ENCODE measurements around the gene DMRT1.

The DMRT1 gene

GRCh38 chr9:926976-927375 is 85.5 kb downstream of the DMRT1 start:
- DNase-seq = no peak

DNA sequence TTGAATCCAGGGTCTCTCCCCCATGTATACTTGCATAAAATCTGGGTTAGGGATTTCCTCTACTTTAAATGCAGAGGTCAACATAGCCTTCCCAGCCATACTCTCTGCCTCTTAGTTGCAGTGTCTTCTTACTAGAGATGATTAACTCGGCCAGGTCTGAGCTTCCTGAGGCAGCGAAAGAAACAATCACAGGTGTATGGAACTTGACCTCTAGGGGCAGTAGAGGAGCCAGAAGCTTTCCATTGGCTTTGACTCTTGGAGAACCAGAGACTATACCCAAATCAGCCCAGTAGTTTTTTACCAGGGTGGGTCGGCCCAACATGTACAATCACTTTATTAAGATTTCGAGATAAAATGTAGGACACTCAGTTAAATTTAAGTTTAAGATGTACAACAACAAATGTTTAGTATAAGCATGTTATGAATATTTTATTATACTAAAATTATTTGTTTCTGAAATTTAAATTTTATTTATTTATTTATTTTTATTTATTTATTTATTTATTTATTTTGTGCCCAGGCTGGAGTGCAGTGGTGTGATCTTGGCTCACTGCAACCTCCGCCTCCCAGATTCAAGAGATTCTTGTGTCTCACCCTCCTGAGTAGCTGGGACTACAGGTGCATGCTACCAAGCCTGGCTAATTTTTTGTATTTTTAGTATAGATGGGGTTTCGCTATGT is 87.0 kb downstream of the DMRT1 start:
- DNase-seq = no peak

DNA sequence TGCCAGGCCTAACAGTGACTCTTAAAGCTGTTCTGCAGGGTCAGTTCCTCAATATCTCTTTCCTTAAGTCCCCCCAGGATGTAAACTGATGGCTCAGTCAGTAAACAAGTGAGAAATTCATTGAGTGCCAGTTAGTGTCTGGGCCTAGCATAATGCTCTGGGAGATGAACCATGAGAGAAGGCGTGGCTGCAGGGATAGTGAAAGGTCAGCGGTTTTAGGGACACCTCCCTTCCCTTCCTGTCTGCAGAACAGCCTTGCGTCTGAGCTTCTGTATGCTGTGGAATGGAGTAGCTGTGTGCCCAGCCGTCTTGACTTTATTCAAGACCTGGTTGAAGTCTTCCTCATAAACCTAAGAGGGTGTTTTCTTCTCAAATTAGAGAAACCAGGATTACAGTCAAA is 88.2 kb downstream of the DMRT1 start:
- no peak for DNase-seq

GRCh38 chr9:933356-933755 is 91.9 kb downstream of the DMRT1 start:
- no peak for DNase-seq

- no peak for DNase-seq
These were observed 94.0 kb downstream of the DMRT1 start for GRCh38 chr9:935348-935965.

- no peak for DNase-seq
These were observed 101.5 kb downstream of the DMRT1 start for GRCh38 chr9:942805-943580.

DNA sequence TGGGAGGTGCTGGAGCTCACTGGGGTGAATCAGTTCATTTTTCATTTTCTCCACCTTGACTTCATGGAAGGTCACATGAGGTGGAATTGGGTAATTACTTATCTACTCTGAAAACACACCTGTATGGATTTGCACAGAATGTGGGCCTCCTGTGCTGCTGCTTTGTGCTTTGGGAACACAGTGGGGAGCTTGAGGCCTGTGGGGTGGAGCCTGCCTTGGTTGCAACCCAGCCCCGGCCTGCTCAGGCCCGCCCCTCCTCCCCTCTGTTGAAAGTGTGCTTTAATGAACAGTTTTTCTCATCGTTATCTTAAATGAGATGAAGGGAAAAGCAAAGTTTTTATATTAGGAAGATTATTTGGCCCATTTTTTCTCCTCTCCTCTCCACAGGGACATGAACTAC is 106.5 kb downstream of the DMRT1 start:
- no peak for DNase-seq

DNA sequence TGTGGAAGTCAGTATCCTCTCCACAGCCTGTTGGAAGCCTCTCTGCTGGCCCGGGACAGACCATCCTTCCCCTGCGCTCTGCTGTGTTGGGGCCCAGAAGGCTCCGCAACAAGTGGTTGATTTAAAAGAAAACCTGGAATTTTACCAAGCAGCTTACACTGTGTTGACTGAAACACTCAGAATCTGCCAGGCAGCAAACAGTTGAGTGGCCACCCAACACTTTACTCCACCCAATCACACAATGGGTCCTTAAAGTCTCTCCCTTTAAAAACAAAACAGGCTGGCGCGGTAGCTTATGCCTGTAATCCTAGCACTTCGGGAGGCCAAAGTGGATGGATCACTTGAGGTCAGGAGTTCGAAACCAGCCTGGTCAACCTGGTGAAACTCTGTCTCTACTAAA is 107.0 kb downstream of the DMRT1 start:
- no peak for DNase-seq

DNA sequence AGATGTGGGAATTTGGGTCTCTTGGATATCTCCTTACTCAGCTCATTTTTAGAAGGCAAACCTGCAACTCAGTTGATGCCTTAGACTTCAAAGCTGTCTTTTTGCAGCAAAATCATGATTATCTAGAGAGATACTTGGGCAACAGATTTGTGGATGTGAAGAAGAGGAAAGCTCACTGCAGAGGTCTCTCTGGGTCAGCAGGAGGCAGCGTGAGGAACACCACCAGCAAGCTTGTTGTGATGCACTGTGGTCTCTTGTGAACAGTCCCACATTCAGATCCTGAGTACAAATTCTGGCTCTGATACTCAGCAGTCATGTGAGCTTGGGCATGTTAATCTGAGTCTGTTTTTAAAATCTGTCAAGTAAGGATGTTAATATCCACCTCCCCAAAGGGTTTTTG is 108.6 kb downstream of the DMRT1 start:
- no peak for DNase-seq

GRCh38 chr9:952546-952945 is 111.0 kb downstream of the DMRT1 start:
- no peak for DNase-seq

GRCh38 chr9:959105-959504 is 117.6 kb downstream of the DMRT1 start:
- DNase-seq = no peak

- DNase-seq = no peak
These were observed 118.4 kb downstream of the DMRT1 start for GRCh38 chr9:959914-960313.

- DNase-seq = no peak
These were observed 120.5 kb downstream of the DMRT1 start for GRCh38 chr9:962023-962422.

DNA sequence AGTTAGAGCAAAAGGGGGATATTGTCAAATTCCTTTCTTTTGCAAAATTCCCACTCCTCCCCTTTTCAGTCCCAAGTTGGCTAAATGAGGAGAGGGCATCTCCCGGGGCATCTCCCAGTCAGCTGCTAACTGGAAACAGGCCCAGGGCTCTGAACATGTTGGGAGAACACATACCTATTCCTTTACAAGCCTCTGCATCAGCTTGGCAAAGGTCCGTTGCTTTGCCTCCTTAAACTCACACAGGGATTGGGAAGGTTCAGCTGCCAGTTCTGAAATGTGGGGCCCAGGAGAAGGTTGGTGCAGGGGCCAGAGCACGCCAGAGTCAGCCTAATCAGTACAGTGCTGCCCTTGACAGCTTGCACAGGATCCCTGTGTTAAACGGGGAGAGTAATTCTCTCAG is 124.0 kb downstream of the DMRT1 start:
- DNase-seq = no peak

DNA sequence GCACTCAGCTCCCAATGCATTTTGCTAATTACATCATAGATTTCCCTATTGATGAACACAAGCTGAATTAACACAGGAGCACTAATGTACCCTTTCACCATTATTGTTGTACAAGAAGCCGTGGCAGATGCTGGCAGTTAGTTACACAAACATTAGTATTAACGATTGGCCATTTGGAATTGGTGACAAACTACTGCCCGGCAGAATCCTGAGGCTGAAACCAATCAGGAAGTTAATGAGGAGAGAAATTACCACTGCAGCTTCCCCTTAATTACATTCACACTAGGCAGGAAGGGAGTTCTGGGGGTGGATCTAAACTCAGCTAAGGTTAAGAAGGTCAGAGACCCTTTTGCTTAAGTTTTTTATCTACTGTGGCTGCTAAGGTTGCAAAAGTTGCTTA is 125.4 kb downstream of the DMRT1 start:
- no peak for DNase-seq

- no peak for DNase-seq
These were observed 125.9 kb downstream of the DMRT1 start for GRCh38 chr9:967436-967835.

DNA sequence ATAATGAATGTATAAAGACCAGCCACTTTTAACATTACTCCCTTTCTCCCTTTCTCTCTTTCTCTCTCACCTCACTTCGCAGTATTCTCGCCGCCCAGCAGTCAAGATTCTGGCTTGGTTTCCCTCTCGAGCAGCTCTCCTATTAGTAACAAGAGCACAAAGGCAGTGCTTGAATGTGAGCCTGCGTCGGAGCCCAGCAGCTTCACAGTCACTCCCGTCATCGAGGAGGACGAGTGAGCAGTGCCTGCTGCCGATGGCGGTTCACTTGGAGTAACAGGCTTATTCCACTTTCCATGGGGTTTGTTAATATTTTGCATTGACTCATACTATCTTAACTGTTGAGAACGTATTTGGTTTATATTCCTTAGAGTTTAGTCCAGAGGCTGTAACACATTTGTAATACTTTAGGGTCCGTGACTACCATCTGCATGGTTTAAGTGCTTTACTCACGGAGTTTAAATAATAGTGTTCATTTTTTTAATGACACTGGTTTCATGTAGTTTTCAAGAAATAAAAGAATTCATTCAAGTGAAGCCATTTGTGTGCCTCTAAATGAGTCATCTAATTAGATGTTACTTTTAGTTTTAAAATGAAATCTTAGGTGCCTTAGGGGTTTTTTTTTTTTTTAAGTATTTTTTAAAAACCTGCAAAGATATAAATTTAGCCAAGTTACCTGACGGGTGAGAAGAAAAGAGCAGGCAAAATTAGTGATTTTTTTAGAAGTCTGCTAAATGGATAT is 126.6 kb downstream of the DMRT1 start:
- DNase-seq = no peak

- no peak for DNase-seq
These were observed 128.0 kb downstream of the DMRT1 start for GRCh38 chr9:969310-970150.

DNA sequence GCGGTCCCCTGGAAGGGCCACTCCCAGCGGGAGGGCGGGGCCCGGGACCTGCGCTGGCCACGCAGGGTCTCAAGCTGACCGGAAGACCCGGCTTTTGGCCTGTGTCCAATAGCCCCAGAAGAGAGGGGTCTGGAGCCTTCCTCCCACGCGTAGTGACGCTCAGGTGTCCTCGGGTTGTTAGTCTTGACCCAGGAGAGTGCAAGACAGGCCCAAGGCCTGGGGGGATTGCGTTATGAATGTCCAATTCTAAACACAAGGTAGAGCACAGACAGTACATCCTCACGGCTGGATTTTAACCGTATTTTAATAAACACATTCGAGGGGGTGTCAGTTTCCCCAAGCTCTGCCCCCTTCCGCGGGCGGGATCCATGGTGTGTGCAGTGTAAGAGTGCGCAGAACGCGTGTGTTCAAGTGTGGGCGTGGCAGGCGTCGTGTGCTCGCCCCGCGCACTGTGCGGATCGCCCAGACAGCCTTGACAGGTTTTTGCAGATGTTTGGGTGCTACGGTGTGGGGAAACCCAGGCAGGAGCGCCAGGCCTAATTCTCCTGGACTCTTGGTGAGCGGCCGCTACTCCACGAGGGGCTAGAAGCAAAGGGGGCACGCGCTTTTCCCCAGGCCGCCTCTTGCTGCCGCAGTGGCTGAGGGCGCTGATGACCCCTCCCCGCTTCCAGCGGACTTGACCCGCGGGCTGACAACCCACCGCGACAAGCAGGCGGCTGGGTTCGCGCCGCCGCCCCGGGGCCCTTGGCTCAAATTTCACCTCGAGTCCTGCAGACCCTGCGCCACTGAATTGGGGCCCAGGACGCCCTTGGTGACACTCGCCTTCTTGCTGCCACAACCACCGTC is 128.9 kb downstream of the DMRT1 start:
- DNase-seq = no peak

DNA sequence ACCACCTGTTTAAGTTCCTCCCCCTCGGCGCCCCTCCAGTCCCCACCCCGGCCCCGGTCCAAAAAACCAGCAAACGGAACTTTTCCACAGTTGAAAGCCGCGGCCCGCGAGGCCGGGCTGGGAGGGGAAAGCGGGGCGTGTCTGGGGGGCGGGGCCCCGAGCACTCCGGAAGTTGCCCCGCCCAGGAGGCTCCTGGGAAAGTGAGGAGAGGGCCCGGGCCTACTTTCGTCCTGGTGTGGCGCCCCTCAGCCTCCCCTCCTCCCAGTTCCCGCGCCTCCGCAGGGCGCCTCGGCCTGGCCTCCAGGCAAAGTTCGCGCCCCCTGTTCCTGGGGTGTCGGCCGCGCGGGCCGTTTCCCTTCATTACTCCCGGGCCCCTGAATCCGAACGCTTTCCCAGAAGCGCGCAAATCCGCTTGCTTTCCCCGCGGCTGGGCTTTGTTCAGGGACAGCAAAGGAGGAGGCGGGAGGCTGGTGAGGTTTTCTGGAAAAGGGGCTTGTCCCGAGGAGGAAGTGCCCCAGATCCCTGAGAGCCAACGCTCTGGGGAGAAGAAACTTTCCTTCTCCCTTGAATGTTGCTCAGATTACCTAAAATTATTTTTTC is 130.5 kb downstream of the DMRT1 start:
- DNase-seq = no peak

Data from activated effector memory CD4-positive, alpha-beta T cell treated with anti-CD3 and anti-CD28 coated beads, Interleukin-2, amount 50 U/mL, for 16 hours (primary cell).